Activated T-cell treated with anti-CD3 and anti-CD28 coated beads for 1 hour (primary cell): ENCODE measurements around the gene NAA80.

Experiments used
- DNase-seq: peaks from one replicate; pipeline ENCODE4 v3.0.0-alpha.2; 2020; ENCODE audit warnings: low read depth

The NAA80 gene

GRCh38 chr3:50298836-50299637, at the start of gene NAA80, which contains the start of gene HYAL3:
TSS of gene NAA80 (minus strand) at chr3:50299405. CDS start at chr3:50297463, 1,942 bp downstream.
TSS of gene HYAL3 (minus strand) at chr3:50299405. CDS start at chr3:50295602, 3,803 bp downstream.
- peak; percentile 98 for DNase-seq

- DNase-seq: peak; percentile 64
Observed at GRCh38 chr3:50347187-50347813, 48.1 kb upstream of the NAA80 start.

GRCh38 chr3:50345586-50346234, 46.5 kb upstream of the NAA80 start, which contains the start of gene ZMYND10:
TSS of gene ZMYND10 (minus strand) at chr3:50345732. CDS start at chr3:50345579, 153 bp downstream.
- DNase-seq: peak; percentile 73

- no peak for DNase-seq
Observed at GRCh38 chr3:50345008-50345407, 45.8 kb upstream of the NAA80 start.

- DNase-seq: no peak
Observed at GRCh38 chr3:50342813-50343633, 43.8 kb upstream of the NAA80 start.

GRCh38 chr3:50341996-50342650, 42.9 kb upstream of the NAA80 start:
- DNase-seq: no peak

- no peak for DNase-seq
Observed at GRCh38 chr3:50341537-50341936, 42.3 kb upstream of the NAA80 start.

- peak; percentile 47 for DNase-seq
Observed at GRCh38 chr3:50340448-50341329, 41.5 kb upstream of the NAA80 start, which contains the start of gene RASSF1. TSS of gene RASSF1 (minus strand) at chr3:50340836. CDS start at chr3:50340805, 31 bp downstream.

- DNase-seq: no peak
Observed at GRCh38 chr3:50340147-50340447, 40.9 kb upstream of the NAA80 start.

GRCh38 chr3:50339485-50340146, 40.4 kb upstream of the NAA80 start:
- DNase-seq: no peak

GRCh38 chr3:50338965-50339364, 39.8 kb upstream of the NAA80 start:
- no peak for DNase-seq

GRCh38 chr3:50337175-50337861, 38.1 kb upstream of the NAA80 start:
- peak; percentile 85 for DNase-seq

- DNase-seq: peak; percentile 26
Observed at GRCh38 chr3:50336452-50337174, 37.4 kb upstream of the NAA80 start.

GRCh38 chr3:50334339-50335075, 35.3 kb upstream of the NAA80 start:
- no peak for DNase-seq

- DNase-seq: no peak
Observed at GRCh38 chr3:50333744-50334328, 34.6 kb upstream of the NAA80 start.

GRCh38 chr3:50331364-50331907, 32.2 kb upstream of the NAA80 start:
- no peak for DNase-seq

GRCh38 chr3:50330330-50330729, 31.1 kb upstream of the NAA80 start:
- DNase-seq: no peak
